ENCODE results near the gene CLCN5.

CLCN5 gene

GRCh38 chrX:50098241-50098640 is 175.8 kb downstream of the CLCN5 start:
- no peaks in the 10 kb centered on the region for H3K9me3 ChIP-seq (ENCODE audit: insufficient read depth, low read length)
- H3K36me3 ChIP-seq (ENCODE audit: low read length): no peaks in the 10 kb centered on the region
- TF ChIP-seq CTCF (IDR thresholded peaks at IDR 0.05; ENCODE audit: insufficient read depth, low read length, poor library complexity, severe bottlenecking): no peak
- no peak for TF ChIP-seq EZH2phosphoT487 (conservative IDR thresholded peaks at IDR 0.05; ENCODE audit: low read length)
- H4K20me1 ChIP-seq (ENCODE audit: low read depth, low read length): no peaks in the 10 kb centered on the region
- no peak overlapping the region for H3K4me2 ChIP-seq (ENCODE audit: low read depth, low read length, poor library complexity, severe bottlenecking)
- no peaks in the 10 kb centered on the region for H3K9me2 ChIP-seq (replicated peaks; ENCODE audit: insufficient read depth, low read length)
- H3K79me2 ChIP-seq (ENCODE audit: insufficient read depth, low read length): no peaks in the 10 kb centered on the region
- H3K4me3 ChIP-seq (ENCODE audit: insufficient read depth, low read length, poor library complexity, severe bottlenecking): no peak overlapping the region
- no peaks in the 10 kb centered on the region for H3F3A ChIP-seq (ENCODE audit: insufficient read depth)
- no peak overlapping the region for H3K27ac ChIP-seq (ENCODE audit: low read depth, low read length)
- H3K9ac ChIP-seq (ENCODE audit: low read length): no peak overlapping the region
- no peak overlapping the region for H2AFZ ChIP-seq (ENCODE audit: low read depth, low read length, severe bottlenecking)
- H3K27me3 ChIP-seq (ENCODE audit: low read length): no peaks in the 10 kb centered on the region

- no peaks in the 10 kb centered on the region for H3K79me2 ChIP-seq (ENCODE audit: insufficient read depth, low read length)
- H3K9ac ChIP-seq (ENCODE audit: low read length): no peak overlapping the region
- no peak overlapping the region for H2AFZ ChIP-seq (ENCODE audit: low read depth, low read length, severe bottlenecking)
- no peaks in the 10 kb centered on the region for H3F3A ChIP-seq (ENCODE audit: insufficient read depth)
- no peaks in the 10 kb centered on the region for H4K20me1 ChIP-seq (ENCODE audit: low read depth, low read length)
- no peak overlapping the region for H3K4me3 ChIP-seq (ENCODE audit: insufficient read depth, low read length, poor library complexity, severe bottlenecking)
- no peaks in the 10 kb centered on the region for H3K9me2 ChIP-seq (replicated peaks; ENCODE audit: insufficient read depth, low read length)
- H3K9me3 ChIP-seq (ENCODE audit: insufficient read depth, low read length): no peaks in the 10 kb centered on the region
- TF ChIP-seq EZH2phosphoT487 (conservative IDR thresholded peaks at IDR 0.05; ENCODE audit: low read length) (no peak), CTCF (IDR thresholded peaks at IDR 0.05; ENCODE audit: insufficient read depth, low read length, poor library complexity, severe bottlenecking) (no peak)
- H3K27me3 ChIP-seq (ENCODE audit: low read length): no peaks in the 10 kb centered on the region
- no peak overlapping the region for H3K27ac ChIP-seq (ENCODE audit: low read depth, low read length)
- H3K4me2 ChIP-seq (ENCODE audit: low read depth, low read length, poor library complexity, severe bottlenecking): no peak overlapping the region
- no peaks in the 10 kb centered on the region for H3K36me3 ChIP-seq (ENCODE audit: low read length)
These were observed 176.4 kb downstream of the CLCN5 start for GRCh38 chrX:50098749-50099148.

- TF ChIP-seq EZH2phosphoT487 (conservative IDR thresholded peaks at IDR 0.05; ENCODE audit: low read length) (no peak), CTCF (IDR thresholded peaks at IDR 0.05; ENCODE audit: insufficient read depth, low read length, poor library complexity, severe bottlenecking) (no peak)
- Histone ChIP-seq H3F3A (ENCODE audit: insufficient read depth) (no peaks in the 10 kb centered on the region), H4K20me1 (ENCODE audit: low read depth, low read length) (no peaks in the 10 kb centered on the region)
These were observed 176.9 kb downstream of the CLCN5 start for GRCh38 chrX:50099331-50099730.

More at GRCh38 chrX:50099331-50099730, 176.9 kb downstream of the CLCN5 start:
- Histone ChIP-seq H3K4me3 (ENCODE audit: insufficient read depth, low read length, poor library complexity, severe bottlenecking) (no peak overlapping the region), H3K79me2 (ENCODE audit: insufficient read depth, low read length) (no peaks in the 10 kb centered on the region), H3K9ac (ENCODE audit: low read length) (no peak overlapping the region), H3K4me2 (ENCODE audit: low read depth, low read length, poor library complexity, severe bottlenecking) (no peak overlapping the region), H3K27ac (ENCODE audit: low read depth, low read length) (no peak overlapping the region), H3K36me3 (ENCODE audit: low read length) (no peaks in the 10 kb centered on the region), H3K27me3 (ENCODE audit: low read length) (no peaks in the 10 kb centered on the region), H2AFZ (ENCODE audit: low read depth, low read length, severe bottlenecking) (no peak overlapping the region), H3K9me2 (replicated peaks; ENCODE audit: insufficient read depth, low read length) (no peaks in the 10 kb centered on the region), H3K9me3 (ENCODE audit: insufficient read depth, low read length) (no peaks in the 10 kb centered on the region)

All from SU-DHL-6 (cell line).